H1 (cell line): Measurements from ENCODE around the gene GPSM1.

Experiments
- BCL11A ChIP-seq, 2 experiments: IDR thresholded peaks; one replicate each; pipeline ENCODE4 v1.6.1; 2011; ENCODE audit warnings: low read depth in 2 of 2, low read length in 2 of 2, mild to moderate bottlenecking in 2 of 2
- CREB1 ChIP-seq: IDR thresholded peaks from 2 replicates; pipeline ENCODE4 v1.6.1; 2012; ENCODE audit warnings: inconsistent platforms
- EZH2 ChIP-seq: fragments of 200-600 bp; sonication (generic); IDR thresholded peaks from 2 replicates; pipeline ENCODE4 v1.7.1; 2012; ENCODE audit warnings: low read depth, mild to moderate bottlenecking, moderate library complexity, low read length, inconsistent platforms; ENCODE audit not compliant: severe bottlenecking
- JUND ChIP-seq: IDR thresholded peaks from 2 replicates; pipeline ENCODE4 v1.6.1; 2011; ENCODE audit warnings: mild to moderate bottlenecking, improper control_type of control experiment, low read length
- KDM5A ChIP-seq: fragments of 200-600 bp; IDR thresholded peaks from 2 replicates; pipeline ENCODE4 v1.7.1; 2012; ENCODE audit warnings: mild to moderate bottlenecking, low read length, inconsistent platforms, mixed read lengths
- PHF8 ChIP-seq: fragments of 200-600 bp; sonication (generic); conservative IDR thresholded peaks from 2 replicates; pipeline ENCODE4 v1.7.1; 2012; ENCODE audit warnings: low read depth, mild to moderate bottlenecking, inconsistent platforms, low read length, moderate library complexity
- POLR2A ChIP-seq, 2 experiments: IDR thresholded peaks; 1 replicate in 1 of 2; 2 replicates in 1 of 2; pipeline ENCODE4 v1.6.1; 2011; ENCODE audit warnings: low read depth in 2 of 2, low read length in 2 of 2, mild to moderate bottlenecking in 2 of 2; ENCODE audit errors: control extremely low read depth in 1 of 2
- RAD21 ChIP-seq, 2 experiments: IDR thresholded peaks in 1 of 2; conservative IDR thresholded peaks in 1 of 2; 2 replicates each; pipeline ENCODE4 v1.6.1; 2011; ENCODE audit warnings: low read depth in 2 of 2, low read length in 2 of 2, improper control_type of control experiment in 1 of 2, inconsistent platforms in 1 of 2, mild to moderate bottlenecking in 1 of 2, moderate library complexity in 1 of 2
- SIN3A ChIP-seq, 2 experiments: IDR thresholded peaks in 1 of 2; conservative IDR thresholded peaks in 1 of 2; 2 replicates each; pipeline ENCODE4 v1.6.1; 2011 to 2012; ENCODE audit warnings: low read length in 2 of 2, improper control_type of control experiment in 1 of 2, low read depth in 1 of 2, mild to moderate bottlenecking in 1 of 2
- SP1 ChIP-seq: IDR thresholded peaks from 2 replicates; pipeline ENCODE4 v1.6.1; 2011; ENCODE audit warnings: low read depth, low read length
- TAF1 ChIP-seq: IDR thresholded peaks from 2 replicates; pipeline ENCODE4 v1.6.1; 2011; ENCODE audit warnings: mild to moderate bottlenecking, low read depth, low read length
- USF2 ChIP-seq: IDR thresholded peaks from 2 replicates; pipeline ENCODE4 v1.6.1; 2011; ENCODE audit warnings: low read length, improper control_type of control experiment
- YY1 ChIP-seq: IDR thresholded peaks from 2 replicates; pipeline ENCODE4 v1.6.1; 2011; ENCODE audit warnings: low read depth, mild to moderate bottlenecking, low read length
- TF ChIP-seq, protein P1 (sequence below), 3 experiments: IDR thresholded peaks; 1 replicate in 2 of 3; 2 replicates in 1 of 3; pipeline versions ENCODE4 v1.5.1 to v1.6.1; 2011; ENCODE audit warnings: low read length in 3 of 3, mild to moderate bottlenecking in 3 of 3, inconsistent platforms in 2 of 3, low read depth in 1 of 3, moderate library complexity in 1 of 3; ENCODE audit not compliant: insufficient read depth in 1 of 3; ENCODE audit errors: control extremely low read depth in 1 of 3

- TF ChIP-seq JUND (no peak), YY1 (no peak), KDM5A (no peak), POLR2A (IDR thresholded peaks at IDR 0.05; ENCODE audit: control extremely low read depth in 1 of 2, low read depth in 2 of 2, low read length in 2 of 2) (no peak), SP1 (no peak), PHF8 (no peak), BCL11A (IDR thresholded peaks at IDR 0.05; ENCODE audit: low read depth in 2 of 2, low read length in 2 of 2) (no peak), CREB1 (no peak), SIN3A (conservative IDR thresholded peaks at IDR 0.05 in 1 of 2, IDR thresholded peaks at IDR 0.05 in 1 of 2; ENCODE audit: low read depth in 1 of 2, low read length in 2 of 2) (no peak), TAF1 (no peak), USF2 (no peak), EZH2 (no peak), RAD21 (IDR thresholded peaks at IDR 0.05 in 1 of 2, conservative IDR thresholded peaks at IDR 0.05 in 1 of 2; ENCODE audit: low read depth in 2 of 2, low read length in 2 of 2) (no peak)
- TF ChIP-seq, protein P1, sequence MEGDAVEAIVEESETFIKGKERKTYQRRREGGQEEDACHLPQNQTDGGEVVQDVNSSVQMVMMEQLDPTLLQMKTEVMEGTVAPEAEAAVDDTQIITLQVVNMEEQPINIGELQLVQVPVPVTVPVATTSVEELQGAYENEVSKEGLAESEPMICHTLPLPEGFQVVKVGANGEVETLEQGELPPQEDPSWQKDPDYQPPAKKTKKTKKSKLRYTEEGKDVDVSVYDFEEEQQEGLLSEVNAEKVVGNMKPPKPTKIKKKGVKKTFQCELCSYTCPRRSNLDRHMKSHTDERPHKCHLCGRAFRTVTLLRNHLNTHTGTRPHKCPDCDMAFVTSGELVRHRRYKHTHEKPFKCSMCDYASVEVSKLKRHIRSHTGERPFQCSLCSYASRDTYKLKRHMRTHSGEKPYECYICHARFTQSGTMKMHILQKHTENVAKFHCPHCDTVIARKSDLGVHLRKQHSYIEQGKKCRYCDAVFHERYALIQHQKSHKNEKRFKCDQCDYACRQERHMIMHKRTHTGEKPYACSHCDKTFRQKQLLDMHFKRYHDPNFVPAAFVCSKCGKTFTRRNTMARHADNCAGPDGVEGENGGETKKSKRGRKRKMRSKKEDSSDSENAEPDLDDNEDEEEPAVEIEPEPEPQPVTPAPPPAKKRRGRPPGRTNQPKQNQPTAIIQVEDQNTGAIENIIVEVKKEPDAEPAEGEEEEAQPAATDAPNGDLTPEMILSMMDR (IDR thresholded peaks at IDR 0.05; ENCODE audit: control extremely low read depth in 1 of 3, insufficient read depth in 1 of 3, low read depth in 1 of 3, low read length in 3 of 3), result no peak
Observed at GRCh38 chr9:136292591-136293448, 34.5 kb upstream of the GPSM1 start.
